ENCODE data around the gene CBX1.
"Not testable (repeated sequence)": the region's sequence is repeated elsewhere in the genome, so short reads cannot be mapped to it uniquely, and the experiment has no call there.

The CBX1 gene

GRCh38 chr17:48123111-48123510 lies 21.8 kb upstream of the CBX1 start:
- DNase-seq (ENCODE audit: low read depth in 2 of 2), result no peak

DNA sequence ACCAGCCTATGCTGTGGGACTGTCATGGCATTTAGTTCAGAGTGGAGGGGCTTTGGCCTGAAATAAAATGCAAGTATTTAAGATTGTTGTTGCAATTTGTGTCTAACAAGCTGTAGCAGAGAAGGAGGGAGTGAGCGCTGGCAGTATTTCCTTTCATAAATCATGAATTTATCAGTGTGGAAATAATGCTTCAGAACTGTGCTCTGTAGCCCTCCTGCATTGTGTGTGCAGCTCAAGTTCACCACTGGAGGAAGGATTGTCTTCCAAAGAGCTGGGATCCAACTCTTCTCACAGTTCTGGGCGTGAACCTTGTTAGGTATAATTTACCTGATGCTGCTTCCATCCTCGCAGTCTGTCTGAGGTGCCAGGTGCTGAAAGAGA lies 21.4 kb upstream of the CBX1 start:
- no peak for DNase-seq (ENCODE audit: low read depth in 2 of 2)

DNA sequence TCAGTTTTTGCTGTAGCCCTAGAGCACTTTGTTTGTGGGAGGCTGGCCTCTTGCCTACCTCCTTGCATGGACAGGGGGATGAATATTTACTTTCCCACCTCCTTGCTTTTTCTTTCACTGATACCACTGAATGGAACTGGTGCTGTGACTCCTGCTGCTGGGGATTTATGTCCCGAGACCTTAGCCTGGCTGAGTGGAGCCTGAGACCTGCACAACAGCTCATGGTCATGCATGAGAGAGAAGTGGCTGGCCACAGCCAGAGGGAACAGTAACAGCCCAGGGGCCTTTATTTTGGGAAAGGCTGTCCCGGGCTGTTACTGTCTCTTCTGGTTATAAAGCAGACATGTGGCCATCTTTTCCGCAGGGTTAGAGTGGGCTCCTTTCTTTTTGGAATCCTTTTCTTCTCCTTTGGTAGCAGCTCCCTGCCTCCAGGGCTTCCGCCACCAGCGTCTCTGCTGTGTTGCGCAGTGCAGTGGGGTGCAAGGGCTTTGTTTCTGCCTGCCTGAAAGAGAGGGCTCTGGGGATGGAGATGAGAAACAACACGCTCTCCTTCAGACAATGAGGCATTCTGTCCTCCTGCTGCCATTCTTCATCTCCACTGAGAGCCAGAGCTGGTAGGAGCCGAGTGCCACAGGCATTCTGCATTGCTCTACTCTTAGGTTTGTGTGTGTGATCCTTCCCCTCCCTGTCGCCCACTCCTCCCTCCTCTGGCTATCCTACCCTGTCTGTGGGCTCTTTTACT lies 20.8 kb upstream of the CBX1 start:
- DNase-seq (ENCODE audit: low read depth in 2 of 2), result no peak

DNA sequence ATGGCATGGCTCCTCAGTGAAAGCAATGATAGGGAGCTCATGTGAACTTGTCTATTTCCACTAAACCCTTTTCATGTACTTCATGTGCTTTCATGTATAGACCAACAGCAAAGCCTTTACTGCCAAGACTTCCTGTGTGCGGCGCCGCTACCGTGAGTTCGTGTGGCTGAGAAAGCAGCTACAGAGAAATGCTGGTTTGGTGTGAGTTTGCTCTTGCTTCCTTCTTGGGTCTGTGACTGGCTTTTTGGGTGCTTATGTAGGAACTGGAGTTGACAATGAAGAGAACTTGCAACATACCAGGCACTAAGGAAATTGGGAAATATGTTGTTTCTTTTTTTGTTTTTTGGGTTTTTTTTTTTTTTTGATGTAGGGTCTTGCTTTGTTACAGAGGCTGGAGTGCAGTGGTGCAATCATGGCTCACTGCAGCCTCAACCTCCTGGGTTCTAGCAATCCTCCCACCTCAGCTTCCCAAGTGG lies 12.0 kb upstream of the CBX1 start:
- DNase-seq (ENCODE audit: low read depth in 2 of 2), result no peak

DNA sequence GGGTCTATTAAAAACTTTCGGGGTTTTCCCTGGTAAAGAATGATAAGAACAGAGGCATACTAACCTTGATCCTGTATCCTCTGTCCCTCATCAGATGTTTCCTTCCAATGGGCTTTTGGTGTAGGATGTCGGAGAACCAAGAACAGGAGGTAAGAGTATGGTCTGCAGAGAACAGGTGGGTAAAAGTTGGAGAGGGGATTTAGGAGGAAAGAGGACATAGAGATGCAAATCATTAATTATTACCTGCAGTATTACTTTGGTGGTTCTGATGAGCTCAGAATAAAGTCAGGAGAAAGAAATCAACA lies 10.6 kb upstream of the CBX1 start:
- DNase-seq (ENCODE audit: low read depth in 2 of 2), result no peak

GRCh38 chr17:48110761-48111160 lies 9.5 kb upstream of the CBX1 start:
- DNase-seq (ENCODE audit: low read depth in 2 of 2), result no peak

- DNase-seq (ENCODE audit: low read depth in 2 of 2), result peak; percentile 89 to 91
These were observed 6.1 kb upstream of the CBX1 start, which contains the start of gene SNX11 for GRCh38 chr17:48107137-48108055. TSS of gene SNX11 (plus strand) at chr17:48107766. CDS start at chr17:48112044, 4,278 bp downstream.

- DNase-seq (ENCODE audit: low read depth in 2 of 2), result no peak
These were observed 5.5 kb upstream of the CBX1 start for GRCh38 chr17:48106802-48107136.

DNA sequence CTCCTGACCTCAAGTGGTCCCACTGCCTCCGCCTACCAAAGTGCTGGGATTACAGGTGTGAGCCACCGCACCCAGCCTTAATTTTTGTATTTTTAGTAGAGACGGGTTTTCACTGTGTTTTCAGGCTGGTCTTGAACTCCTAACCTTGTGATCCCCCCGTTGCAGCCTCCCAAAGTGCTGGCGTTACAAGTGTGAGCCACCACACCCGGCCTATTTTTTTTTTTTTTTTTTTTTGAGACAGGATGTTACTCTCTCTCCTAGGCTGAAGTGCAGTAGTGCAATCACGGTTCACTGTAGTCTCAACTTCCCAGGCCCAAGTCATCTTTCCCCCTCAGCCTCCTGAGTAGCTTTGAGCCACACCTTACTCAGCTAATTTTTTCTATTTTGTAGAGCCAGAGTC lies 3.2 kb upstream of the CBX1 start:
- DNase-seq (ENCODE audit: low read depth in 2 of 2), result no peak

- no peak for DNase-seq (ENCODE audit: low read depth in 2 of 2)
These were observed 1.8 kb upstream of the CBX1 start for GRCh38 chr17:48102798-48103715.

GRCh38 chr17:48102043-48102750 lies 919 bp upstream of the CBX1 start:
- DNase-seq (ENCODE audit: low read depth in 2 of 2), result no peak

GRCh38 chr17:48100591-48101011 lies 677 bp downstream of the CBX1 start:
- no peak for DNase-seq (ENCODE audit: low read depth in 2 of 2)

DNA sequence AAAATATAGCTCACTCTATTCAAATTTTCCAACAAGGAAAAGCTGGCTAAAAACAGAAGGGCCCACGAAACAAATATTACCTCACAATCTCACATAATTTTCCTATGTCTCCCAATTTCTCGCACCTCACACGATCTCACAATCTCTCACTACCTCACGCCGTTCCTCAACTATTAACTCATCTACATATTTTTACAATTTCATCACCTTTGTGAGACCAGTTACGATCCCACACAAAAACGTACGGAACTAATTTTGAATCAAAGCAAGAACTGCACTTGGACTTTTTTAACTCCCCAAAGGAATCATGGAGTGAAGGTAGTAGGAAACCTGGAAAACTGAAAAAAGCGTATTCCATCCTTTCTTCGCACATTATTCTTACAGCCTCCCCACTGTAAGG lies 1.1 kb downstream of the CBX1 start:
- no peak for DNase-seq (ENCODE audit: low read depth in 2 of 2)

DNA sequence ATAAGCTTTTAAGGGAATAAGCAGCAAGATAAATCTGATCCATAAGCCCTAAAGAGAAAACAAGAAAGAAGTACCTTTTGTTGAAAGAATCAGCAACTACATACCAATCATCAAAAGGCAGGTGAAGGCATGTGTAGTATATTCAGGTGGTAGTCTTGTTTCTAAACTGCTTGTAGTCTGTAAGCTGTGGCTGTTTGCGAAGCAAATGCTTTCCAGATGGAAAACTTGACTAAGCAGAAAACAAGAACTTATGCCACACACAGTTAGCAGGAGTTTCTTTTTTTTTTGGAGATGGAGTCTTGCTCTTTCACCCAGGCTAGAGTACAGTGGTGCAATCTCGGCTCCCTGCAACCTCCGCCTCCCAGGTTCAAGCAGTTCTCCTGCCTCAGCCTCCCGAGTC lies 5.7 kb downstream of the CBX1 start:
- DNase-seq (ENCODE audit: low read depth in 2 of 2), result no peak

DNA sequence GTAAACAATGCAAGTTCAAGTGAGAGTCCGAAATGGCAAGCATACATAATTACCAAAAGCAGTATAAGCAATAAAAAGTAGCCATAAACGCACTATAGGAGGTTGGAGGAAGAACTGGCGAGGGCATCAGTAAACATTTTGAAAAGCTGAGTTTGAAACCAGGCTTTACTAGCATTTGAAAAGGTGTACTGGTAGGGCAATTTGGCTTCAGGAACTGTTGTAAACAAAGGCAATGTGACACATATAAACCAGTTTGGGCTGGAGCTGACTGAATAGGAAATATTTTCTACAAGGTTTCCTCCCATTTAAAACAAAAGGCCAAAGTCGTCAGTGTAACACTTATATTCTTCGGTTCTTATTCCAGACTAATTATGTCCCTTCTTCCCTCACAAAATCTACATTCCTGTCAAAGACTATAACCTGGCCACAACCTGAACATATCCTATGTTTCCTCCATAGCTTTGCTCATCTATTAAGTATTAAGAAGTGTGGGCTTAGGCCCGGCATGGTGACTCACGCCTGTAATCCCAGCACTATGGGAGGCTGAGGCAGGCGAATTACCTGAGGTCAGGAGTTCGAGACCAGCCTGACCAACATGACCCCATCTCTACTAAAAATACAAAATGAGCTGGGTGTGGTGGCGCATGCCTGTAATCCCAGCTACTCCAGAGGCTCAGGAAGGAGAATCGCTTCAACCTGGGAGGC lies 7.8 kb downstream of the CBX1 start:
- DNase-seq (ENCODE audit: low read depth in 2 of 2), result no peak

DNA sequence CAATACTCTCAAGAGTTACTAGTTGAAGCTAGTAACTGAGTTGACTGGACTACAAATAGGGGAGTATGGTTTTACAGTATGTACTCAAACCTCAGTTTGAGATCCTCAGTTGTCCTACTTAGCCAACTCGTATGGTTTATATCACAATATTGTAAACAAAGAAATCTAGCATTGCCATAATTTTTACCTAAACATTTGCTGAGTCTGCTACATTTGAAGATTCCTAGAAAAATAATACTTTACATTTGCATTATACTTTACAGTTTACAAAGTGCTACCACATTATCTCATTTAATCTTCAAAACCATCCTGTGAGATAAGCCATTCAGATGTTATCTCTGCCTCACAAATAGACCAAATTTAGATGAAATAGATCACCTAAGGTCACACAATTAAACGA lies 16.3 kb downstream of the CBX1 start:
- no peak for DNase-seq (ENCODE audit: low read depth in 2 of 2)

- no peak for DNase-seq (ENCODE audit: low read depth in 2 of 2)
These were observed 19.4 kb downstream of the CBX1 start for GRCh38 chr17:48081858-48082257.

GRCh38 chr17:48077152-48077551 lies 24.1 kb downstream of the CBX1 start:
- DNase-seq (ENCODE audit: low read depth in 2 of 2), result not testable (repeated sequence)

DNA sequence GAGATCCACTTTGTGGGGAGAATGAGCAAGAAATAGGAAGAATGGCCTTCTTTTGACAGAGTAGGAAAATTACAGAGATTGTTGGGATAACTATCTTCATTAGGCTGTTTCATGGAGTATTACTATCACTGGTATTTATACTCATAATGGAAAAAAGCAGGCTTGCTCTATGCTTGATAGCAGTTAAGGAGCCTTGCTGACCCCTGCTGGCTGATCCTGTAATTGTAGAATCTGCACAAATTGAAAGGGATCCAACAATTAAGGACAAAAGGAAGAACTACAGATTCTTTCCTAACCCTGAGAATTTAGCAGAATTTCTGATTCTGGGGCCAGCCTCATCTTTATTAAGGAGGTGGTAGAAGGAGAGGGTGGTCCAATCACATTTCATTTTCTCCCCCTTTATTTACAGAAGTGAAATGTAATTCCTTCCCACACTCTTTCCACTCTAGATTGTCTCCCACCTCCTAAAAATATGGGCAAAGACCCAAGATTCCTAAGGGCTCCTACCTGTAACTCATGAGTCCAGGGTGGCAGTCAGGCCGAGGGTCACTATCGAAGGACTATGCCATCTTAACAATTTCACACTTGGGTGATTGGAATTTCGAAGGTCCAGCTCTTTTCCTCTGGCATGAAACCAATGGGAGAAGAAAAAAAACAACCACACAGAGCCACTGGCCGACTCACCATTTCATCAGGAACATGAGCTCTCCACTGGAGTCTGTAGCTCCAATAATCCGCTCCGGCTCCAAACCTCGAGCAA lies 26.8 kb downstream of the CBX1 start:
- DNase-seq (ENCODE audit: low read depth in 2 of 2), result peak; percentile 13 to 61

GRCh38 chr17:48073566-48074094 lies 27.6 kb downstream of the CBX1 start:
- not testable (repeated sequence) for DNase-seq (ENCODE audit: low read depth in 2 of 2)
